GM18498 (cell line): ENCODE data around the gene TBC1D24.

ENCODE experiments used
- ATAC-seq: cut with Tn5 transposase; IDR thresholded peaks from one replicate; pipeline ENCODE4 v1.9.1; 2021; ENCODE audit warnings: mild to moderate bottlenecking, moderate library complexity; ENCODE audit not compliant: unreplicated experiment

Gene TBC1D24

DNA sequence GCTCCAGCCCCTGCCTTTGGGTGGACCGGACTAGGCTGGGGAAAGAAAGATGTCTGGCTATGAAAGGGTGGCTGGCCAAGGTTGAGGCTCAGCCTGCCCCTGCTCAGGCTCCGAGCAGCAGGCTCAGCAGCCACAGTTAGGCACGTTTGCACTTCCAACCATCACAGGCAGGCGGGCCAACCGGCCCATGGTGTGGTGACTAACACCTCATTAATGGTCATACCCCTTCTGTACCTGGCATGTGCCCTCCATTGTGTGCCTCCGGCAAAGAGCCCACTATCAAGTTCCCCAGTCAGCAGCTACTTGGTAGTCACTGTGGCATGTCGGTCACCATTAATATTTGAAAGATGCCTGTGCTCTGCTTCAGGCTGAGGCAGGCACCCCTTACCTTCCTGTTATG lies 6.7 kb downstream of the TBC1D24 start:
- ATAC-seq = no peak

DNA sequence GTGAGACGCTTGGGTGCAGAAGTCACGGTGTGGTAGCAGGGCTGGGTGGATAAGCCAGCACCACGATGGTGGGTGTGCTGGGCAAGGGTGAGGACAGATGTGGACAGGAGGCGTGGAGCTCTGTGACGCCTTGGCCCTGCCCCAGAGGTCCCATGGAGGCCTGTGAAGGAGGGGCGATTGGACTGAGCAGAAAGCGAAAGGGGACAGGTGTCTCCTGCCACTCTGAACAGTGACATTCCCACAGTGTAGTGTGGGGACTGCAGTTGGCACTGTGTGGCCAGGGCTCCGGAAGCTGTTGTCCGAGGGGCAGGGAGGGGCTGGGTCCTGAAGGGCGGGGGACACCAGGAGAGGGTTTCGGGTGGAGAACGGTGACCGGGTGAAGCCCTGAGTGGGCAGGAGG lies 7.3 kb downstream of the TBC1D24 start:
- ATAC-seq = no peak

DNA sequence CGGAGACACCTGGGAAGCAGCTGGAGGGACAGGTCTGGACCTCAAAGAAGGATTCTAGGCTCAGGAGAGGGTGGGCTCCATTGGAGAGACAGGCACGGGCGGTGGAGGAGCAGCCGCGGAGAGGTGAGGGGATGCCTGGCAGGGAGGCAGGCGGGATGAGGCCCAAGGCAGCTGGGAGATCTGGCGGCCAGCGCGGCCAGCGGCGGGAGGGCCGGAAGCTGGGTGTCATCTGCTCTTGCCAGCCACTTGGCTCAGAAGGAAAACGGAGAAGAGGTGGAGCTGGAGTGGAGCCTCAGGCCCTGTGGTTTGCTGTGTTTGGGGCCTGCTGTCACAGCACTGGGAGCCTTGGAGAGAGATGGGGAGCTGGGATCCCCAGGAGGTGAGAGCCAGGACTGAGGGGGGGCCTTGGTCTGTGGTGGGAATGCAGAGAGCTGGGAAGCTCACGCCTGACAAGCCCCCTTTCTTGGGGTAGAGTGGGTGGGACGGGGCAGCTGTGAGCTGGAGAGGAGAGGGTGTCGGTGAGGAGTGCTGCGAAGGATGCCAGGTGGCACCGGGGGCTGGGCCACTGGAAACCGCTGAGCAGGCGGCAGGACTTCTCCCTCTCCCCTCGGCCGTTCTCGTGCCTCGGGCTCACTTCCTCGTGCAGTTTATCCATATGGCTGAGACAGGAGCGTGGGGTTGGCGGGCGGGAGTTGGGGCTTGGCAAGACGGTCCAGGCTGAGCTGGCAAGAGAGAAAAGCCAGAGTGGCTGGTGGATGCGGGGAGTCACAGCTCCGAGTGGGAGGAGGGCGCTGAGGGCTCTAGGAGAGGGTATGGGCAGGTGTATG lies 8.0 kb downstream of the TBC1D24 start:
- ATAC-seq = no peak

DNA sequence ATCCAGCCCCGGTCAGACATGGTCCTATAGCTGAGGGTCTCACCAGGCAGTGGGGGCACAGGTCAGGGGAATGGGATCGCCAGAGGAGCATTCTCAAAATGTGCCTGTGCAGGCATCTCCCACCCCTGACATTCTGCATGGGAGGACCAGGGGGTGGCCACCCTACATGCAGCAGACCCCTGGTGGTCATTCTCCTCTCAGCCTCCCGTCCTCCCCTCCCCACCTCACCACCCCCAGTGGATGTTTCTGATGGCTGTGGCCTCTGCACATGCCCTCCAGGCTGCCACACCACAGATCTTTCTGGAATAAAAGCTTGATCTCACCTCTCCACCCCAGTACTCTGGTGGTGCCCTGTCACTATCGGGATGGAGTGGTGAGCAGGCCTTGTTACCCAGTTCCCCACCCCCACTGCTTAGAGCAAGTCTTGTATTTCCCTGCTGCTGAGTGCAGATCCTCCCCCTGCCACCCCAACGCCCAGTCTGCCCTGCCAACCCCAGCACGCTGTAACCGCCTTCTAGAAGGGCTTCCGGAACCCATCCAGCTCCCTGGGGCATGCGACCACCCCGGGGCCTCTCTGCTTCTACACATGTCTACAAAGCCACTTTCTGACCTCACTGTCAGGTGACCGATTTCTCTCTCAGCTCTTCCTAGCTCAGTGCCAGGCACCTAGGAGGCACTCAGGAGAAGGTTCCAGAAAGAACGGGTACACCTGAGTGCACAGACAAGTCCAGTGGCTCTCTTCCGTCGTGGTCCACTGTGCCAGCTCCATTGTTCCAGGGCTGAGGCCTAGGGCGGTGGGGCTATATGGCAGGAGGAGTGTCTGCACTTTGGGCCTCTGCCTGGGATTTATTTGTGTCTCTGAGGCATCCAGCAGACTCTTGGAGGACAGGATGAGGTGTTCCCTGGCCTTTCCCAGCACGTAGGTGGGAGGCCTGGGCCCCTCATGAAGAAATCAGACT lies 9.3 kb downstream of the TBC1D24 start:
- no peak for ATAC-seq

DNA sequence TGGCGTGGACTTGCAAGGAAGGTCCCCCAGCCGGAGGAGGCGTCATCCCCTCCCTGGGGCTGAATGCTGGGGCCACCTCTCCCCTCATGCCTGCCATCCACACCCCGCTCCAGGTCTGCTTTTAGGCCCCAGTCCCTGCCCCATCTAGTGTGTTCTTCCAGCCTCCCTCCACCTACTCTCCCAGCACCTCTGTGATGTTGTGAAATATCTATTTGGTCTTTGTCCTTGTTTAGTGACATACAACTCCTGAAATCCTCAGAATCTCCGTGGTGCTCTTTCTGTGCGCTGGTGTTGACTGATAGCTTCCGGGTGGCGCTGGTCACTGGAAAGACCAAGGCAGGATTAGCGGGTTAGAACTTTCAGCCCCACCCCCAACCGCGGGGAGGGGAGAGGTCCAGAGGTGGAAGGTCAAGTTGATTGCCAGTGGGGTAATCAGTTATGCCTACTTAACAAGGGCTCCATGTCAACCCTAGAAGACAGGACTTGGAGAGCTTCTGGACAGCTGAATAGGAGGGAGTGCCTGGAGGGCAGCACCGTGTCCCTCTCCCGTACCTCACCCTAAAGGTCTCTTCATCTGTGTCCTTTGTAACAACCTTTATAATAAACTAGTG lies 10.1 kb downstream of the TBC1D24 start:
- no peak for ATAC-seq

DNA sequence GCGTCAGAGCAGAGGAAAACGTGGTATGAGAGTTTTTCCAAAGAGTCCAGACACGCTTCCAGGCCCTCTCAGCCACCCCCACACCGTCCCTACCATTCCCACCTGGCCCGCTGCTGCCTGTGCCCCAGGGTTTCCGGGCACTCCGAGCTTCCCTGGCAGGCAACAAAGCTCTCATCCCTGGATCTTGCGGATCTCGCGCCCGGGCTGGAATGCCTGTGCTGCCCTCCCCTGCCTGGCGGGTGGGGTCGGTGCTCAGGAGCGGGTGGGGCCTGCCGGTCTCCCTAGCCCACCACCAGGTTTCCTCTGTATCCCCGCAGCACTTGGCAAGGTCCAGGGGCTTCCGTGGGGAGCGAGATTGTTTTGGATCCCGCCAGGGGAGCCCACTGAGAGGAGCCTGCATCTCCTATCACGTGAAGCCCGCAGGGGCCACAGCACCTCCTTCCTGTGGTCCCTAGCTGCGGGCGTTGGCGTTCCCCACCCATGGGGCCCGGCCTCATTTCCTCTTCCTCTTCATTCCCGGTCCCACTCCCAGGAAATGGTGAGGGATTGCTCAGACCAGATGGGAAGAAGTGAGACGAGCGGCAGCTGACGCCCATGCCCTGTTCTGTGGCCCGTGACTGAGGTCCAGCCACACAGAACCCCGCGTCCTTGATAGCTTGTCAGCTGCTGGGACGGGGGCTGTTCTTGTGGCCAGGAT lies 11.0 kb downstream of the TBC1D24 start:
- no peak for ATAC-seq

DNA sequence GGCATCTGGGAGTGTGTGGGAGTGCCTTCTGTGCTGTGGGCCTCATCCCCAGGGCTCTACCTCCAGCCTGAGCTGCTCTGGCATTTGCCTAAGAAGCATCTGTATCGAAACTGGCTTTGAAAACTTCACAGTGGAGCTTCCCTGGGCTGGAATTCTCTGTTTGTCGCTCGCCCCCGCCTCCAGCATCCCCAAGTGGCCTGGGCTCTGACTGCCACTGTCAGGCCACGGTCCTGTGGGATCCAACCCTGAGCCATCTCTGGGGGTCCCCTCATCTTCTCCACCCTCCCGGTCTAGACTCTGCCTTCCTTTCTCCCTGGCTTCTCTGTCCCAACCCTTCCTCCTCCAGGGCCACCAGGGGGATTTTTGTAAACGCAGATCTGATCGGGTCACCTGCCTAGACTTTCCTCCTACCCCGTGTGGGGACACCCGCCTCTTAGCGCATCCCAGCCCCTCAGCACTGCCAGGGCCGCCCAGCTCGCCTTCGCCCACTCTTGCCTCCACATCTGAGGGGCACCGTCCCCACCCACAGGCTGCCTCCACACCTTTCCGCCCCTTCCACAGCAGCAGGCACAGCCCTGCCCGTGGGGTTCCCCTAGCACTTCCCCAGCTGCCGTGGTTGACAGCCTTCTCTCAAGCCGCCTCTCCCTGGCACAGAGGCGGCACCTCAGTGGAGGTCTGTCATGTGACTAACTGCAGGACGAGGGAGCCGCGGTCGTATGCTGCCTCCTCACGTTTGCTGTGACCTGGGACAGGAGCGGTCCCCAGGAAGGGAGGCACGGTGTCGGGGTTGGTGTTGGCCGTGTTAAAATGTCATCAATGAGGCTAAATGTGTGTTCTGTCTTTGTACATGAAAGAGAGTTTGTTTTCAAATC lies 12.0 kb downstream of the TBC1D24 start:
- peak; percentile 79 for ATAC-seq

DNA sequence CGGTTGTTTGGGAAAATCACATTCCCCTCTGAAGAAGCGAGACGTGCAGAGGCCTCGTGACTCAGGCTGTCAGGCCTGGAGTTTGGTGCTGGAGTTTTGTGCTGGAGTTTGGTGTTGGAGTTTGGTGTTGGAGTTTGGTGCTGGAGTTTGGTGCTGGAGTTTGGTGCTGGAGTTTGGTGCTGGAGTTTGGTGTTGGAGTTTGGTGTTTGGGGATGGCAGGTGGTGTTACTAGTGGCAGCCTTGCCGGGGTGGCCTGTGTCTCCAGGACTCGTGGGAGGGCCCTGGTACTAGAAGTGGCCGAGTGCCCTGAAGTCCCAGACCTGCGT lies 12.6 kb downstream of the TBC1D24 start:
- ATAC-seq = no peak

DNA sequence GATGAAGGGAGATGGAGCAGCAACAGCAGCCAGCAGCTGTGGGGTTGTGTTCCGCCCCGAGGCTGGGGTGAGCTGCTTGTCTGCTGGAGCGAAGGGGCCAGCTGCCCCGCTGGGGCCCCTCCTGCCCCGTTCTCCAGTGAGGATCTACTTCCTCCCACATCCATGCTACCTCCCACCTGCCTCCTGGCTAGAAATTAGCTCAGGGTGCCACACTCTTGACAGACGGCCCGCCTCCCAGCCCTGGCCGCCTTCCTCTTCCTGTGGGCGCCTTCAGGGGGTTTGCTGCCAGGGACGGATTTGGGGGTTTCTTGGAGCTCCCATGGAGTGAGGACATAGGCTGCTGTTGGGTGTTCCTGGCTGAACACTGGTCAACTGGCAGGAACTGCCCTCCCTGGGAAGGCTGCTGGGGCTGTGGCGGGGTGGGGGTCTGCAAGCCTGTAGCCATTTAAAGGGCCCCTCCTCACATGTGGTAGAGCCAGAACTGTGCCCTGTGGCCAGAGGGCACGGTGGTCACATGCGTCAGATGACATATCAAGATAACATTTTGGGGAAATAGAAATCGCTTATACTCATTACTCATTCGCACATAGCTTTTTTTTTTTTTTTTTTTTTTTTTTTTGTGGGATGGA lies 13.1 kb downstream of the TBC1D24 start:
- ATAC-seq = no peak

DNA sequence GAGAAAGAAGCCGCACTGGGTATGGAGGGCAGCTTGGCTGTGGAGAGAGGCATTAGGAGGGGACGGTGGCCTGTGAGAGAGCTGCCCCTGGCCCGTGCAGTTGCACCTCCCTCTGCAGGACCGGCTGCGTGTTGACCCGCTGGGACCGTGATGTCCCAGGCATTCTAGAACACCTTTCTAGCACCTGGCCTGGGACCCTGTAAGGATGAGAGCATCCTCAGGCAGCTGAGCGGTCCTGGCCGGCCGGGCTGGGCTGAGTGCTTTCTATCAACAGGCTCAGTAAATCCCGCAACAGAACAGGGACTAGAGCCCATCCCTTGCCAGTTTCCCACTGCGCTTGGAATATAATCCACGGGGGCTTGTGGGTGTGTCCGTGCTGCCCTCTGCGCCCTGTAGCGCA lies 14.7 kb downstream of the TBC1D24 start:
- ATAC-seq = no peak

DNA sequence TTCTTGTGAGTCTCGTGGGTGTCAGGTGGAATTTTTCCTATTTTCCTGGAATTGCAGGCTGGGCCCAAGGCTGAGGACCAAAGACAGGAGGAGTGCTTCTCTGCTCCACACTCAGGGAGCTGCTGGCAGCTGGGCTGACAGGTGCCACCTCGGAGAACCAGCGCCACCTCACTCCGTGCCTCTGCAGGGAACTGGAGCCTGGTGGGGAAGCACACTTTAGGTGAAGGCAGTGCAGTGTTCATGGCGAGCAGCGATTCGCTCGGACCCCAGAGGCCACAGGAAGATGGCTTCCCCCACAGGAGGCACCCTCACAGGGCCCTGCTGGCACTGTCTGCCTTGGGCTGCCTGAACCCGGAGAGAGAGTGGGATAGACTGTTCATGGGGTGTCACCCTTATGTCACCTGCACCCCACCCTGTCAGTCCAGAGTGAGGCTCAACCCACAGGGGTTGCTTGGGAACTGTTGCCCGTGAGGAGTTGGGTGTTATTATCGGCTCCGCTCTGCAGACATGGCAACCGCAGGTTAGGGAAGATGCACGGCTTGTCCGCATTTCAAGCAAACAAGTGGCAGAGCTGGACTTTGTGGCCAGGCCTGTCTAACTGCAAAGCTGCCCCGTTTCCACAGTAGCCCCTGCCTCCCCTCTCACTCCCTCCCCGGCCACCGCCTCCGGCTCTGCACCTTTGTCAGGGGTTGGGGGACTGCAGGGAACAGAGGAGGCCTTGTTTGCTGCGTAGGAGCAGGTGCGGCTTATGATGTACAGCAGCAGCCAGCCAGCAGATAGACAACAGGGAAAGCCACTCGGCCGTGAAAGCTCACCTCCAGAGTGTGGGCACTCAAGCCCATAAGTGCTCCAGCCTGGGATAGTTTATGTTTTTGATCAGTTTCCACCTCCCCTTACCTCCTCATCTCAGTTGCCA lies 15.5 kb downstream of the TBC1D24 start:
- no peak for ATAC-seq

DNA sequence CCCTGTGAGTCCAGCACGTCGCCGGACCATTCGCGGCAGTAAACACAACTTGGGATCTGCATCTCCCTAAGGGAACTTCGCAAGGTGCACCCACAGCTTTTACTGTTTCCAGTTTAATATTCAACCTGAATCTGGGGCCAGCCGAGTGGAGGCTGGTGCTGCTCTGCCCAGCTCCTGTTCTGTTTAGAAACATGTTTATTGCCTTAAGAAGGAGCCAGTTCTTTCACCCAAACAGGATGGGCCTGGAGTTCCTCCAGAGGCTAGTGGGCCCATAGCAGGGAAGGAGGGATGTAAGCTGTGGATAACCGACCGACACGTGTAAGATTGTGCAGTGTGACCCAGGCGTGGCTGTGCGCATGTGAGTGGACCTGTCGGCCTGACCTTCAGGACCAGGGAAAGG lies 17.4 kb downstream of the TBC1D24 start:
- ATAC-seq = no peak

DNA sequence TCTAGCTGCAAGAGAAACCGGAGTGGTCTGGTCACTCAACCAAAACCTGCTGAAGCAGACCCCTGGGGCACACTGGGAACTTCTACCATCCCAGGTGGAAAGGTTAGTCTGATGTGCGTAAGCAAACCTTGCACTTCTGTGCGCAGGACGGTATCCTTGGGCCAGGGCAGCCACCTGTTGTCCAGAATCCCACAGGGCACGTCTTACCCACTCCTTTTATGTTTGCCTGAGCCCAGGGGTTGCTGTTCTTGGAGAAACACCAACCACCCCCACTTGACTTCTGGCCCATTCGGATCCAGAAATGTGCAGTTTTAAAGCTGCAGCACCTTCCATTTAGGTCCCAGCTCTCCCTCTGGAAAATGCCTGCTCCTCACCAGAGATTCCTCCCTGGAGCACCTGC lies 18.7 kb downstream of the TBC1D24 start:
- no peak for ATAC-seq

DNA sequence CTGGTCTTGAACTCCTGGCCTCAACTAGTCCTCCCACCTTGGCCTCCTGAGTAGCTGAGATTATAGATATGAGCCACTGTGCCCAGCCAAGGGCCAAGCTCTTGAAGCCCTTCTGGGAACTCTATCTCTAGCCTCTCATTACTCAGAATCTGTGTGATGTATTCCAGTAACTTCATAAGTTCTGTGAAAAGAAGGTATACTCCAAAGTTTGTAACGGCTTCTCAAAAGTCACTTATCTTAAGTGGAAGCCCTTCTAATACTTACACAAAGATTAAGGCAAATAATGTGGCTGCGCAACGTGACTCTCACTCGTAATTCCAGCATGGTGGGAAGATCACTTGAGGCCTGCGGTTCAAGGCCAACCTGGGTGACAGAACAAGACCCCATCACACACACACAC lies 19.7 kb downstream of the TBC1D24 start:
- no peak for ATAC-seq

DNA sequence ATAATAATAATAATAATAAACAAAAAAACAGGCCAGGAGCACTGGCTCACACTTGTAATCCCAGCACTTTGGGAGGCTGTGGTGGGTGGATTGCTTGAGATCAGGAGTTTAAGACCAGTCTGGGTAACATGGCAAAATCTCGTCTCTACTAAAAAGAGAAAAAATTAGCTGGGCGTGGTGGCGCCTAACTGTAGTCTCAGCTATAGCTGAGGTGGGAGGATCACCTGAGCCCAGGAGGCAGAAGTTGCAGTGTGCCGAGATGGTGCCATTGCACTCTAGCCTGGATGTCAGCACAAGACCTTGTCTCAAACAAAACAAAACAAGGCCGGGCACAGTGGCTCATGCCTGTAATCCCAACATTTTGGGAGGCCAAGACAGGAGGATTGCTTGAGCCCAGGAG lies 20.1 kb downstream of the TBC1D24 start:
- no peak for ATAC-seq

DNA sequence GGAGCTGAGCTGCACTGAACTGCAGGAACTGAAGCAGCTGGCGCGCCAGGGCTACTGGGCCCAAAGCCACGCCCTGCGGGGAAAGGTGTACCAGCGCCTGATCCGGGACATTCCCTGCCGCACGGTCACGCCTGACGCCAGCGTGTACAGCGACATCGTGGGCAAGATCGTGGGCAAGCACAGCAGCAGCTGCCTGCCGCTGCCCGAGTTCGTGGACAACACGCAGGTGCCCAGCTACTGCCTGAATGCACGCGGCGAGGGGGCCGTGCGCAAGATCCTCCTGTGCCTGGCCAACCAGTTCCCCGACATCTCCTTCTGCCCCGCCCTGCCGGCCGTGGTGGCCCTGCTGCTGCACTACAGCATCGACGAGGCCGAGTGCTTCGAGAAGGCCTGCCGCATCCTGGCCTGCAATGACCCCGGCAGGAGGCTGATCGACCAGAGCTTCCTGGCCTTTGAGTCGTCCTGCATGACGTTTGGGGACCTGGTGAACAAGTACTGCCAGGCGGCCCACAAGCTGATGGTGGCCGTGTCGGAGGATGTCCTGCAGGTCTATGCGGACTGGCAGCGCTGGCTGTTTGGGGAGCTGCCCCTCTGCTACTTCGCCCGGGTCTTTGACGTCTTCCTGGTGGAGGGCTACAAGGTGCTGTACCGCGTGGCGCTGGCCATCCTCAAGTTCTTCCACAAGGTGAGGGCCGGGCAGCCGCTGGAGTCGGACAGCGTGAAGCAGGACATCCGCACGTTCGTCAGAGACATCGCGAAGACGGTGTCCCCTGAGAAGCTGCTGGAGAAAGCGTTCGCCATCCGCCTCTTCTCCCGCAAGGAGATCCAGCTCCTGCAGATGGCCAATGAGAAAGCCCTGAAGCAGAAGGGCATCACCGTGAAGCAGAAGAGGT lies 21.5 kb downstream of the TBC1D24 start:
- ATAC-seq = no peak

DNA sequence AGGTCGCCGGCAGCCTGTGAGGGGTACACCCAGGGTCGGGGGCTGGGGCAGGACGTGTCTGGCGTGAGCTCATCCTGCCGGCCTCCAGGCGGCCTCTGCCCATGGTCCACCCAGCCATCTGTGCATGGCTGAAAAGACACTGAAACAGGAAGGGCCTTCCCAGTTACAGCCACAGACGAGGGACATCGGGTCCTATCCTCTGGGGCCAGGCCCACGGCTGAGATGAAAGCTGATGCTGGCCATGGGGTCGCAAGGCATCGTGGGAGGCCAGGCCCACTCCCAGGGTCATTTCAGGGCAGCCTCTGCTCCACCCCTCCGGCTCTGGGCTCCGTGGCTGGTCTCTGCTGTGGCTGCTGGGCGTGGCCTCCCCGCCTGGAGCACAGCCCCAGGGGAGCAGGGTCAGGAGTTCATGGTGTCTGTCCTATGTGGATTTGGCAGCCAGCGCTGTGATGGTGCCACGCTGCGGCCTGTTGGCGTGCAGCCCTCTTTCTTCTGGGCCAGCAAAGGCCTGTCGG lies 22.2 kb downstream of the TBC1D24 start:
- ATAC-seq = no peak
